Bronchial epithelial cell (primary cell): ENCODE measurements around the gene TMEM238. TPM values are rescaled to one million over a fixed set of nuclear protein-coding genes. Genes with fewer than 3 reads are reported as not detected.

Source experiments
- total RNA-seq: library from RNA; depleted of rRNA; stranded (reverse); fragments of >200 nt; gene quantifications from 2 replicates; pipeline ENCODE4 v1.2.1, GENCODE V29; 2014

The TMEM238 gene
- total RNA-seq, 1 donor from 2014 or later, result 10.0 TPM

Other genes starting within 250 kb of the TMEM238 start
- gene TNNT1, start 235.1 kb downstream of the TMEM238 start, total RNA-seq, result 65.0 and 151 TPM in 2 replicates
- gene TNNI3, start 226.6 kb downstream of the TMEM238 start, total RNA-seq, result 0.53 and 1.0 TPM in 2 replicates
- 0.53 and 0.77 TPM in 2 replicates for gene DNAAF3, start 217.7 kb downstream of the TMEM238 start, total RNA-seq
- 0.13 and 0.26 TPM in 2 replicates for gene SYT5, start 204.0 kb downstream of the TMEM238 start, total RNA-seq
- gene PTPRH, start 174.8 kb downstream of the TMEM238 start, total RNA-seq, result 3.9 and 7.4 TPM in 2 replicates
- 0.53 and 1.4 TPM in 2 replicates for gene TMEM86B, start 155.5 kb downstream of the TMEM238 start, total RNA-seq
- gene PPP6R1, start 125.3 kb downstream of the TMEM238 start, total RNA-seq, result 15.5 and 27.1 TPM in 2 replicates
- gene HSPBP1, start 104.2 kb downstream of the TMEM238 start, total RNA-seq, result 37.1 and 41.6 TPM in 2 replicates
- gene BRSK1, start 100.3 kb downstream of the TMEM238 start, total RNA-seq, result 0.51 and 0.53 TPM in 2 replicates
- not detected in 2 replicates for gene TMEM150B, start 59.0 kb downstream of the TMEM238 start, total RNA-seq
- 5.3 and 9.0 TPM in 2 replicates for gene KMT5C, start 44.4 kb downstream of the TMEM238 start, total RNA-seq
- 0.26 and 0.64 TPM in 2 replicates for gene COX6B2, start 29.6 kb downstream of the TMEM238 start, total RNA-seq
- gene GARIN5B, start 21.0 kb downstream of the TMEM238 start, total RNA-seq, result not detected in 2 replicates
- gene IL11, start 13.8 kb downstream of the TMEM238 start, total RNA-seq, result 0.64 and 1.3 TPM in 2 replicates
- not detected in 2 replicates for gene TMEM190, start 7.5 kb downstream of the TMEM238 start, total RNA-seq
- 348 and 603 TPM in 2 replicates for gene RPL28, start 1.6 kb upstream of the TMEM238 start, total RNA-seq
- 38.2 and 50.4 TPM in 2 replicates for gene UBE2S, start 23.5 kb upstream of the TMEM238 start, total RNA-seq
- gene SHISA7, start 59.0 kb upstream of the TMEM238 start, total RNA-seq, result not detected in 2 replicates
- gene ISOC2, start 77.3 kb upstream of the TMEM238 start, total RNA-seq, result 33.2 and 33.3 TPM in 2 replicates
- gene C19orf85, start 80.5 kb upstream of the TMEM238 start, total RNA-seq, result not detected in 2 replicates
- 0.79 and 1.0 TPM in 2 replicates for gene ZNF628, start 92.3 kb upstream of the TMEM238 start, total RNA-seq
- gene NAT14, start 100.9 kb upstream of the TMEM238 start, total RNA-seq, result 2.4 and 3.5 TPM in 2 replicates
- gene SSC5D, start 104.1 kb upstream of the TMEM238 start, total RNA-seq, result under 0.01 and 0.26 TPM in 2 replicates
- not detected in 2 replicates for gene SBK2, start 152.8 kb upstream of the TMEM238 start, total RNA-seq
- not detected in 2 replicates for gene SBK3, start 161.3 kb upstream of the TMEM238 start, total RNA-seq
- gene ZNF579, start 196.6 kb upstream of the TMEM238 start, total RNA-seq, result 1.8 and 2.2 TPM in 2 replicates
- 2.1 and 3.5 TPM in 2 replicates for gene FIZ1, start 215.2 kb upstream of the TMEM238 start, total RNA-seq
- 18.4 and 19.6 TPM in 2 replicates for gene ZNF524, start 216.0 kb upstream of the TMEM238 start, total RNA-seq
- 0.53 and 0.64 TPM in 2 replicates for gene ZNF865, start 221.4 kb upstream of the TMEM238 start, total RNA-seq
- gene ZNF784, start 240.3 kb upstream of the TMEM238 start, total RNA-seq, result 5.0 and 5.1 TPM in 2 replicates